GM10248 (cell line): ENCODE measurements around the gene ARRB2.
"Not testable (repeated sequence)": the region's sequence is repeated elsewhere in the genome, so short reads cannot be mapped to it uniquely, and the experiment has no call there.

Experiments
- CTCF ChIA-PET: fragments of 300-600 bp; sonication (Branson Sonifier 250); formaldehyde crosslinking; extraction: SDS; loops from one replicate; lab custom pipeline; 2021; ENCODE audit warnings: antibody characterized with exemption; lab: Yijun Ruan, JAX
- POLR2A ChIA-PET: fragments of 350-650 bp; sonication (Branson Sonifier 250); formaldehyde crosslinking; extraction: SDS; loops from one replicate; lab custom pipeline; 2020; ENCODE audit warnings: antibody characterized with exemption; lab: Yijun Ruan, JAX
- DNase-seq: peaks from one replicate; pipeline ENCODE4 v3.0.0; 2012; ENCODE audit errors: extremely low spot score
- TF ChIP-seq, protein P1 (sequence below): IDR thresholded peaks from 2 replicates; pipeline ENCODE4 v1.5.1; 2012; ENCODE audit warnings: mild to moderate bottlenecking, low read depth; ENCODE audit errors: extremely low read depth, missing control alignments, control extremely low read depth

Gene ARRB2

DNA sequence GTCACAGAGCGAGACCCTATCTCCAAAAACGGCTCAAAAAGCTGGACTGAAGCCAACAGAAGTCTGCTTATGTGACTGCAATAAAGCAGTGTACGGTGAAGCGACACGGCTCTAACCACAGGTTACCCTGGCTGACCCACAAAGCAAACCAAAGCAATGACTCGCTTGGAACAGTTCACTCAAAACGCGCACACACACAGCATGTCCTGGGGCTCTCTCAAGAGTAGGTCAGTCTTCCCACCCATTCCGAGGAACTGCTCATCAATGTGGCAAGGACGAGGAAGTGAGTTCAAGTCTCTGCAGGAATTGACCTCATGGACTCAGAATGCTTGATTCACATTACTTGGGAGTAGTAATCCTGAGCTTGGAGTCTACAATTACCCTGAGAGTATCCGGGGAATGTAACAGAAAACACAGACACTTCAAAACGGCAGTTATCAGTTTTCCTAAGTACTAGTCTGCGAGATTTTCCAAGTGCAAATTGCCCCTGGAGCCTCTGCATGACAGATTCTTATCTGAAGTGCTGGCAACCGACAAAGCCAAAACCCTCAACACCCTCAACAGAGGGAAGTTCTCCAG lies 31.9 kb upstream of the ARRB2 start:
- ChIA-PET CTCF (no interaction called here), POLR2A (interaction anchor here (0.7 kb wide), 1 partner anchor 152 kb away, joined by 3 read pairs; no protein-coding TSS in a partner anchor)
- TF ChIP-seq, protein P1, sequence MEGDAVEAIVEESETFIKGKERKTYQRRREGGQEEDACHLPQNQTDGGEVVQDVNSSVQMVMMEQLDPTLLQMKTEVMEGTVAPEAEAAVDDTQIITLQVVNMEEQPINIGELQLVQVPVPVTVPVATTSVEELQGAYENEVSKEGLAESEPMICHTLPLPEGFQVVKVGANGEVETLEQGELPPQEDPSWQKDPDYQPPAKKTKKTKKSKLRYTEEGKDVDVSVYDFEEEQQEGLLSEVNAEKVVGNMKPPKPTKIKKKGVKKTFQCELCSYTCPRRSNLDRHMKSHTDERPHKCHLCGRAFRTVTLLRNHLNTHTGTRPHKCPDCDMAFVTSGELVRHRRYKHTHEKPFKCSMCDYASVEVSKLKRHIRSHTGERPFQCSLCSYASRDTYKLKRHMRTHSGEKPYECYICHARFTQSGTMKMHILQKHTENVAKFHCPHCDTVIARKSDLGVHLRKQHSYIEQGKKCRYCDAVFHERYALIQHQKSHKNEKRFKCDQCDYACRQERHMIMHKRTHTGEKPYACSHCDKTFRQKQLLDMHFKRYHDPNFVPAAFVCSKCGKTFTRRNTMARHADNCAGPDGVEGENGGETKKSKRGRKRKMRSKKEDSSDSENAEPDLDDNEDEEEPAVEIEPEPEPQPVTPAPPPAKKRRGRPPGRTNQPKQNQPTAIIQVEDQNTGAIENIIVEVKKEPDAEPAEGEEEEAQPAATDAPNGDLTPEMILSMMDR, result no peak
- DNase-seq, result no peak

DNA sequence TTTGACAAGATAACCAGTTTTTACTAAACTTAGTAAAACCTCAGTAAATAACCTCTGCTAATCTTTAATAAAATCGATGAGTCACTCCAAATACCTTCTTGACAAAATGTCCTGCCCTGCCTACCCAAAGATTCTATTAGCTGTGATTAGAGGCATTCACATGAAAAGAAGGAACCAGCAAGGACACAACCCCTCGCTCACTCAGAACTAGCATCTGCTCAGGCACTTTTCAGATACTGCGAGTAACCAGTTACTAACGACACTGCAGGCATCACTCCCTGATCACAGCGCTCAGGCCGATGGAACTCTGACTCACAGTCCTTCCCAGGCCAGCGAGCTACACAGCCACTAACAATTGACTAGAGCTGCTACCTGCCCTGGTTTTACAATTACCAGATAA lies 30.8 kb upstream of the ARRB2 start:
- TF ChIP-seq, protein P1, result no peak
- ChIA-PET POLR2A (no interaction called here), CTCF (no interaction called here)
- DNase-seq, result no peak

DNA sequence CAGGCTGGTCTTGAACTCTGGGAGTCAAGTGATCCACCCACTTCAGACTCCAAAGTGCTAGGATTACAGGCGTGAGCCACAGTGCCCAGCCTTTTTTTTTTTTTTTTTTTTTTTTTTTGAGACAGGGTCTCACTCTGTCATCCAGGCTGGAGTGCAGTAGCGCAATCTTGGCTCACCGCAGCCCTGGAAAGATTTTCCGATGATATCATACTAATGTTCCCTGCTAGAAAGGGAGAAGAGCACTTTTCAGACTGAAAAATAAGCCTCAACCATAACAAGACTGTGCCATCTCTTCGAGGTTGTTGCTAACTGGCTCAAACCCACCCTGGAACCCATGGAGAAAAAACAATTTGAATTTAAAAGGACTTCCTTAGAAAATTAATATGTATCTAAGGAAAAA lies 26.7 kb upstream of the ARRB2 start:
- CTCF ChIA-PET, DNase-seq, POLR2A ChIA-PET: not testable (repeated sequence)

DNA sequence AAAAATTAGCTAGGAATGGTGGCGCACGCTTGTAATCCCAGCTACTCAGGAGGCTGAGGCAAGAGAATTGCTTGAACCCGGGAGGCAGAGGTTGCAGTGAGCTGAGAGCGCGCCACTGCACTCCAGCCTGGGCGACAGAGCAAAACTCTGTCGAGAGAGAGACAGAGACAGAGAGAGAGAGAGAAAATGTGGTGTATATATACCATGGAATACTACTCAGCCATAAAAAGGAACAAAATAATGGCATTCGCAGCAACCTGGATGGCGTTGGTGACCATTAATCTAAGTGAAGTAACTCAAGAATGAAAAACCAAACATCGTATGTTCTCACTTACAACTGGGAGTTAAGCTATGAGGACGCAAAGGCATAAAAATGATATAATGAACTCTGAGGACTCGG lies 20.6 kb upstream of the ARRB2 start:
- DNase-seq, POLR2A ChIA-PET: not testable (repeated sequence)
- CTCF ChIA-PET, result interaction anchor here (1.0 to 1.6 kb wide), 3 partner anchors 10 to 28 kb away, joined by 3 read pairs; no protein-coding TSS in a partner anchor

DNA sequence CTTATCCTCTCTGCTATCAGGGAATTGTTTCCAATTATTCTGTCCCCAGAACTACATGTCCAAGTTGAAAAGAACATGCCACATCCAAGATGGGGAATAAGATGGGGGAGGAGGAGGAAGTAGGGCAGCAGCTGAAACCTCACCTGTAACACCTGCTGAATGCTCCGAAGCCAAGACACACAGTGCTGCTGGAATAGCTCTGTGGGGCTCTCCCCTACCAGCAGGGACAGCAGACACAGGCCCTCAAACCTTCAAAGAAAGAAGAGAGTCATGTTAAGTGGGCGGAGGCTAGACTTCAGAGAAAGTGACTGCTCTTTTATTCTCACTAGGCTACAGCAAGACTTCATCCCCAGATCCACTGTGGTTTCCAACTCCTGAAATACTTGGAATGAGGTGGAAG lies 19.7 kb upstream of the ARRB2 start:
- ChIA-PET CTCF (interaction anchor here (1.0 to 1.6 kb wide), 6 partner anchors 9 to 65 kb away, joined by 3 to 5 read pairs (median 4); no protein-coding TSS in a partner anchor), POLR2A (no interaction called here)
- no peak for DNase-seq
- TF ChIP-seq, protein P1, result no peak

DNA sequence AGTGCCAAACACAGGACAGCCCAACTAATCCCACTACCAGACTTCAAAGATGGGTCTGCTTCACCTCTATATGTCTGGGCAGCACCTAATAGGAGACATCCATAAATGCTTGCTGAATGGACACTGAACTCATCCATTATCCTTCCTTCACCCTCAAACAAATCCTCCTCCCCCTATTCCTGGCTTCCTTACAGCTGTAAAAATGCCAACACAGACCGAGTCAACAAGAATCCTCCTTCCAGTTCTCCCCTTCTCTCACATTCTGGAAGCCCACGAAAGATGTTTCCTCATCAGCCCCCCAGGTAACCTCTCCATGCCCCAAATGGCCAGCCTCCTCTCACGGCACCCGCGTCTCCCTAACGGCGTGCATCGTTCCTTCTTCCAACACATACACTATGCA lies 18.7 kb upstream of the ARRB2 start:
- CTCF ChIA-PET, result interaction anchor here (1.2 to 1.5 kb wide), 3 partner anchors 10 to 66 kb away, joined by 4 to 5 read pairs (median 5); no protein-coding TSS in a partner anchor
- DNase-seq, result no peak
- TF ChIP-seq, protein P1, result no peak
- POLR2A ChIA-PET, result no interaction called here

DNA sequence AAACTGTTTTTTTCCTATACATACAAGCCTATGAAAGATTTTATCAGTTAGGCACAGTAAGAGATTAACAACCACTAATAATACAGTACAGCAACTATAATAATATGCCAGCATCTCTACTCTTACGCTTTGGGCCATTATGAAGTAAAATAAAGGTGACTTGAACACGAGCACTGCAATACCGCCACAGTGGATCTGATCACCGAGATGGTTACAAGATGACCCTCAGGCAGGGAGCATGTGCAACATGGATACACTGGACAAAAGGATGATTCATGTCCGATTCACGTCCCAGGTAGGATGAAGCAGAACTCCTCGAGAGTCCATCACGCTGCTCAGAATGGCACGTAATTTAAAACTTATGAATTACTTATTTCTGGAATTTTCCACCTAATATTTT lies 17.0 kb upstream of the ARRB2 start:
- TF ChIP-seq, protein P1, result no peak
- ChIA-PET CTCF (no interaction called here), POLR2A (no interaction called here)
- DNase-seq, result no peak
